Right ventricle myocardium superior (tissue), 1 donor: ENCODE results near the gene AJM1. TPM values are rescaled to one million over a fixed set of nuclear protein-coding genes. Genes with fewer than 3 reads are reported as not detected.
"Not testable (repeated sequence)": the region's sequence is repeated elsewhere in the genome, so short reads cannot be mapped to it uniquely, and the experiment has no call there.

ENCODE experiments used
- ATAC-seq: fragments of 200-7000 bp; cut with Tn5 transposase; one replicate; pipeline ENCODE4 v1.9.1; 2020; ENCODE audit warnings: mild to moderate bottlenecking; ENCODE audit not compliant: poor library complexity
- DNase-seq: peaks from one replicate; pipeline ENCODE4 v3.0.0-alpha.2; 2020
- intact Hi-C: fragments of 100-400 bp; cut with DNase I; formaldehyde crosslinking; loops from one replicate; pipeline ENCODE4 v1.11.2; 2022
- long read RNA-seq: library from polyadenylated mRNA; unstranded; transcript quantifications from one replicate; pipeline ENCODE4 v2.0.0, GENCODE V29; 2021
- total RNA-seq: library from RNA; stranded (reverse); fragmentation: NEBNext Ultra II Directional; extraction: Animal tissue kit (Norgen Biotek cat#: 25700); gene quantifications from one replicate; pipeline ENCODE4 v1.2.1, GENCODE V29; 2021
- donor health status: DM: no; HTN: yes; CAD: no; lungs with severe emphysema.

AJM1 gene
- total RNA-seq, result 7.3 TPM
- long read RNA-seq, full-length matches to known transcripts, result 4 of 4 reads
- long read RNA-seq, partial matches to known transcripts, result 0 of 4 reads
- long read RNA-seq, other reads (novel, unspliced or antisense), result 0 of 4 reads

- DNase-seq, result peak; percentile 86
- intact Hi-C loops, result not testable (repeated sequence)
- peak; percentile 84 for ATAC-seq
Observed at GRCh38 chr9:136842380-136842948, at the start of gene AJM1. Gene AJM1 (plus strand): TSS chr9:136842478. CDS start chr9:136844415, 1,937 bp downstream.

DNA sequence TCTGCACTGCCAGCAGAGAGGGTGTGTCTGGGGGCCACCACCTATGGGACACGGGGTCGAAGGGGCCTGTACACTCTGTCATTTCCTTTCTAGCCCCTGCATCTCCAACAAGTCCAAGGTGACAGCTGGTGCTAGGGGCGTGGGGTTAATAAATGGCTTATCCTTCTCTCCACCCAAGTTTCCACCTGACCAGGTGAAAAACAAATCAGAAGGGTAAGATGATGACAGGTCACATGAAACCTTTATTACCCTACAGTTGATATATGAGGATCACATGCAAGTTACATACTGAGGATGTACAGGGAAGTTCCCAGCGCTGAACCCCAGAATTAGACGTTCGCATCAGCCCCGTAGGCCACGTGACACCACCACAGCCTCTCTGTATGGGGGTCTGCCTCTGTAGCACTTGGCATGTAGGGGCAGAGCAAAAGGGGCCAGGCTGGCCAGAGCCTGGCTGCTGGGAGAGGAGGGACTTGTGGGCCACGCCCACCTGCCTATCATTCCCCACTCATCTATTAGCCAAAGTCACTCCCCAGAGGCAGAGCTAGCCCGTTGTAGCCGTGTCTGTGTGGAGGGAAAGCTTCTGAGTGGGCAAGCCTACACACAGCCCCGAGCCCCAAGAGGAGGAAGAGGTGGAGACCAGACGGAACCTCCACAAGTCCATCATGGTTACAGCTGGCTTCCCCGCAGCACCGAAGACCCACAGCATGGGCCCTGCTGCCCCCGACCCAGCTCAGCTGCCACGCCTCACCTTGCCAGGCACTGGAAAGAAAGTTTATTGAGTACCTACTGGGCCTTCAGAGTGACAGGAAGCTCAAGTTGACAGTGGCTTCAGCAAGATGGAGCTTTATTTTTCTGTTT, 49.0 kb upstream of the AJM1 start:
- DNase-seq, result no peak
- intact Hi-C loops, result no loop called here

GRCh38 chr9:136794281-136794999, 47.8 kb upstream of the AJM1 start:
- DNase-seq (no peak), ATAC-seq (no peak)
- intact Hi-C loops, result no loop called here

More for the DNA sequence above, 49.0 kb upstream of the AJM1 start:
- ATAC-seq, result no peak

GRCh38 chr9:136795000-136795348, 47.3 kb upstream of the AJM1 start:
- DNase-seq, result no peak
- no peak for ATAC-seq
- intact Hi-C loops, result no loop called here

- intact Hi-C loops, result no loop called here
- ATAC-seq (no peak), DNase-seq (no peak)
Observed at GRCh38 chr9:136796238-136796774, 46.0 kb upstream of the AJM1 start, which contains the start of gene CCDC183. Gene CCDC183 (plus strand): TSS chr9:136796338. CDS start chr9:136796398, 60 bp downstream.

GRCh38 chr9:136796775-136797347, 45.4 kb upstream of the AJM1 start:
- ATAC-seq, DNase-seq, intact Hi-C loops: not testable (repeated sequence)

DNA sequence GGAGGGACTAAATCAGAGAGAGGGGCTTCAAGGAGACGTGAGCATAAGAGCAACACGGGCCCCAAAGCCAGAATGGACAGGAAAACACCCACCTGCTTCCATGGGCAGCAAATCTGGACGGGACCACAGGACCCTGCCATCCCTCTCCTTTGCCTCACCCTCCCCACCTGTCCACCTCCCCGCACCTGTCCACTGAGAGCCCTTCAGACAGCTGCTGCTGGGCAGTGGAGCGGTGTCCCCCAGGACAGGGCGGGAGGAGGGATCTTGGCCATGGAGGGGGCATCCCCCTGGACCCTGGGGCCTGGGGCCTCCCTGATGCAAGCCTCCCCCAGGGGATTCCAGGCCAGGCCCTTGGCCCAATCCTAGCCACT, 43.6 kb upstream of the AJM1 start:
- DNase-seq (peak; percentile 10), ATAC-seq (no peak)
- intact Hi-C loops, result no loop called here

- intact Hi-C loops, result no loop called here
- DNase-seq (peak; percentile 43), ATAC-seq (peak; percentile 5)
Observed at GRCh38 chr9:136799079-136799853, 43.0 kb upstream of the AJM1 start.

- intact Hi-C loops, result no loop called here
- DNase-seq (peak; percentile 88), ATAC-seq (peak; percentile 84)
Observed at GRCh38 chr9:136799854-136800657, 42.2 kb upstream of the AJM1 start.

DNA sequence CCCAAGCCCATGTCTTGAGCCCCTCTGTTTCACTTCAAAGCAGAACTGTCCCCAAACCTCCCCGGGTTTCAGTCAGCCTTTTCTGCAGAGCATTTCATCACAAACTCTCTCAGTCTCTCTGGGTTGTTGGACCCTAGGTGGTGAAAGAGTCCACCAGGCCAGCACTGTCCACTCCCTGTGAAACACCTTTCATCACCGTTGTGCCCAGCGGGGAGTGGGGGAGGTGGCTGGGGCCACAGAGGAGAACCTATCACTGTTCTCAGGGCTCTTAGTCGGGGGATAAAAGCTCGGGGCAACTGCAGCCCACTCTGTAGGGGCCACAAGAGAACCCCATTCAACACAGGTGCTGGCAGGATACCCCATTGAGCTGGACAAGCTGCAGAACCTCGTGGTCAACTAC, 40.0 kb upstream of the AJM1 start:
- peak; percentile 8 for DNase-seq
- intact Hi-C loops, result no loop called here

GRCh38 chr9:136803009-136803550, 39.2 kb upstream of the AJM1 start:
- peak; percentile 10 for DNase-seq
- intact Hi-C loops, result not testable (repeated sequence)

More for the DNA sequence above, 40.0 kb upstream of the AJM1 start:
- no peak for ATAC-seq

GRCh38 chr9:136803551-136804508, 38.4 kb upstream of the AJM1 start:
- intact Hi-C loops, result no loop called here
- ATAC-seq (no peak), DNase-seq (peak; percentile 39)

More at GRCh38 chr9:136803009-136803550, 39.2 kb upstream of the AJM1 start:
- not testable (repeated sequence) for ATAC-seq

DNA sequence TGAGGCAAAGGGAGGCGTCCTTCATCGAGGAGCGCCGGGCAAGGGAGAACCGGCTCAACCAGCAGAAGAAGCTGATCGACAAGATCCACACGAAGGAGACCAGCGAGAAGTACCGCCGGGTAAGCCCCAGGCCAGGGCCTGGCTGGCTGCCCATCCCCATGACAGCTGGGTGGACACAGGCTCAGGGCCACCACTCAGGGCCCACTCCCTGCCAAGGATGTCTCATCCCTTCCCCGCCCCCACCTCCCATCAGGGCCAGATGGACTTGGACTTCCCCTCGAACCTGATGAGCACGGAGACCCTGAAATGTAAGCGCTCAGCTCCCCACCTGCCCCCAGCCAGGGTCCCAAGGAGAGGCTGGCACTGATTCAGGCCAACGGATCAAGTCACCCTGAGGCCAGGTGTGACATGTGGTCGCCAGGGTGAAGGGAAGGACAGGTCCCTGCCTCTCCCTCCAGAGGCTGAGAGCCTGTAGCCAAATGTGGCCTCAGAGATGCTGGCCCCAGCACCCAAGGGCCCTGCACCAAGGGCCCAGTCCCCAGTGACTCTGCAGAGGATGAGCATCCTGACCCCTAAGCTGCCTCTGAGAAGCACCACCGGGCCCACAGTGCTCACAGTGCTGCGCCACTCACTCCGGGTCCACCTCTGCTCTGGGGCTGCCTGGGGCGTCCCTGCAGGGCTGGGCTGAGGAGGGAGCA, 37.6 kb upstream of the AJM1 start:
- intact Hi-C loops, result no loop called here

DNA sequence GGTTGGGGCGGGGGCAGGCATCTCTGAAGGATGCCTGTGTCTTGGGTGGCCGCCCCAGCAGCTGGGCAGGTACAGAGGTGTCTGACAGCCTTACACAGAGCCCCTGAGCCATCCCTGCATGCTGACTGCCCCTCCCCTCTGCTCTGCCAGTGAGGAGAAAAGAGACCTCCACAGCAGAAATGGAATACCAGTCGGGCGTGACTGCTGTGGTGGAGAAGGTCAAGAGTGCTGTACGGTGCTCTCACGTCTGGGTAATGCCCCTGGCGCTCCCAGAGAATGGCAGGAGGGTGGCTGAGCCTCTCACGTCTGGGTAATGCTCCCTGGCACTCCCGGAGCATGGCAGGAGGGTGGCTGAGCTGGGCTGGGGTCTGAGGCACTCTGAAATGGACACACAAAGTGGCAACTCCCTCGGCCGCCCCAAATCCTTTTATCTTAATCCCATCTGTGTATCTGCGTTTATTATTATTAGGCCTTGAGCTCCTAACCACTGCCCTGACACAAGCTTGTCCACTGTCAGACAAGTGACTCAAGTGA, 37.0 kb upstream of the AJM1 start:
- intact Hi-C loops, result no loop called here
- ATAC-seq (no peak), DNase-seq (peak; percentile 30)

More for the DNA sequence above, 37.6 kb upstream of the AJM1 start:
- ATAC-seq (no peak), DNase-seq (peak; percentile 37)

GRCh38 chr9:136806067-136806466, 36.2 kb upstream of the AJM1 start:
- ATAC-seq (no peak), DNase-seq (peak; percentile 25)
- intact Hi-C loops, result no loop called here
